ENCODE results near the gene SIPA1L3. TPM values are rescaled to one million over a fixed set of nuclear protein-coding genes. Genes with fewer than 3 reads are reported as not detected.

Gene SIPA1L3
- total RNA-seq, 1 experiment from 2014 or later = 8.1 TPM

- in situ Hi-C loops (cut with HindIII; ENCODE audit: low sequenced_read_pairs) = no loop called here
- DNase-seq (ENCODE audit: low spot score) = no peak
These were observed 276.4 kb downstream of the SIPA1L3 start for GRCh38 chr19:38183251-38183897.

DNA sequence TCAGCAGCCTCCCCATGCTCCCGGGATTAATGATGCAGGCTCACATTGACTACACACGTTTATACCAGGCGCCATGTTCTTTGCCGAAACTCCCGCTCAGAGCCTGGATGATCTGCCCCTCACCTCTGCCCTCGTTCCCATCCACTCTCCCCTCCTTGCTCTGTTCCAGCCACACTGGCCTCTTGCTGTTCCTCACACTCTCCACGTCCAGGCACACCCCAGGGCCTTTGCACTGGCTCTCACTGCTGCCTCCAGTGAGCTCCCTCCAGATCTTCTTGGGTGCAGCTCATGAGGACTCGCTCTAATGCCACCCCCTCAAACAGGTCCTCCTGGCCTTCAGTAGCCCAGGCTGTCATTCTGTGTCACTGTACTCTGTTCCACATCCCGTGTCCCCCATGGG, 277.8 kb downstream of the SIPA1L3 start:
- DNase-seq (ENCODE audit: low spot score) = no peak
- in situ Hi-C loops (cut with HindIII; ENCODE audit: low sequenced_read_pairs) = no loop called here

- in situ Hi-C loops (cut with HindIII; ENCODE audit: low sequenced_read_pairs) = no loop called here
- DNase-seq (ENCODE audit: low spot score) = no peak
These were observed 278.6 kb downstream of the SIPA1L3 start for GRCh38 chr19:38185562-38185961.

GRCh38 chr19:38190061-38190460, 283.1 kb downstream of the SIPA1L3 start:
- in situ Hi-C loops (cut with HindIII; ENCODE audit: low sequenced_read_pairs) = no loop called here
- DNase-seq (ENCODE audit: low spot score) = no peak

- in situ Hi-C loops (cut with HindIII; ENCODE audit: low sequenced_read_pairs) = no loop called here
- no peak for DNase-seq (ENCODE audit: low spot score)
These were observed 283.8 kb downstream of the SIPA1L3 start for GRCh38 chr19:38190793-38191192.

DNA sequence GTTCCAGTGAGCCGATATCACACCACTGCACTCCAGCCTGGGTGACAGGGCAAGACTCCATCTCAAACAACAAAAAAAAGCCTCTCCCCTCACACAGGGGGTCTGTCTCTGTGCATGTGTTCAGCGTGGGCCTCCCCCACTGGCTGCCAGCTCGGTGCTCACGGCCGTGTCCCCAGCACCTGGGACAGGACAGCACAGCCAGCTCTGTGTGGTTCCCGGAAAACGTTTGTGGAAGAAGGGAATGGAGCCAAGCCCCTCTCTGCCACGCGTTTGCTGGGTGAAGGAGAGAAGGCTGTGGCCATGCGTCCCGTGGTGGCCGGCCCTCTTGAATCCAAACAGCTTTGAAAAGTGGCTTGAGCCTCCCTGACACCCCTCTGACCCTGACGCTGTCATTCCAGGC, 284.7 kb downstream of the SIPA1L3 start:
- in situ Hi-C loops (cut with HindIII; ENCODE audit: low sequenced_read_pairs) = no loop called here
- no peak for DNase-seq (ENCODE audit: low spot score)

DNA sequence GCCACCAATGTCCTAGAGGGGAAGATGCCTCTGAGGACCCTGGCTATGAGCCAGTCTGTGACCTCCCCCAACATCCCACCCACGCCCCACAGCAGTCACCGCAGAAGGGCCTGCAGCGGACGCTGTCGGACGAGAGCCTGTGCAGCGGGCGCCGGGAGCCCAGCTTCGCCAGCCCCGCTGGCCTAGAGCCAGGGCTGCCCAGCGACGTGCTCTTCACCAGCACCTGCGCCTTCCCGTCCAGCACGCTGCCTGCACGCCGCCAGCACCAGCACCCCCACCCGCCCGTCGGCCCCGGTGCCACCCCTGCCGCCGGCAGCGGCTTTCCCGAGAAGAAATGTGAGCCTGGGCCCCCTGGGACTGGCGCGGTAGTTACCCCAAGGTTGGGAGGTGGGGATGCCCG, 286.4 kb downstream of the SIPA1L3 start:
- no peak for DNase-seq (ENCODE audit: low spot score)
- in situ Hi-C loops (cut with HindIII; ENCODE audit: low sequenced_read_pairs) = no loop called here

DNA sequence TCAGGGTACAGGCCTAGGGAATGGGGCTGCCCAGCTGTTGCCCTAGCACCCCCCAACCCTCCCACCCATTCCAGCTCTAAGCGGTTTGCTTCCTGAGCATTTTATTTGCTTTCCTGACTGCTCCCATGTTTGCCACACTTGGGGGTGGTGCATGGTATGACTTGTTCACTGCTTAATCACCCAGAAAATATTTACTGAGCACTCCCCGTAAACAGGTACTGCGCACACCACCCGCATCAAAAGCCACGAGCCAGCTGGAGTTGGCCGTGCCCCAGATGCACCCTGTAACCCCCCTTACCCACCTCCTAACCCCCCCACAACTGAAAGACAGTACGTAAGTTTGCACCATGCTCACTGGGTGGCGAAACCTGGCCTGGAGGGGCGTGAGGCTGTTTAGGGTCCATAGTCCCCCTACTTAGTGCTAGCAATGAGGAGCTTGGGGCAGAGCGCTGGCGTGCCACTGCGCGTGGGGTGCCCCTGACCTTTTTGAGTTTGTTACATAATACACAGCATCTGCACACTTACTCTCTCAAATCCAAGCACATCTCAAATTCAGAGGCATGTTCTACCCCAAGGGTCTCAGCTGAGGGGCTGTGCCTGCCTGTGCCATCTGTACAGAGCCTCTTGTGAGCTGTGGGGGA, 287.2 kb downstream of the SIPA1L3 start:
- in situ Hi-C loops (cut with HindIII; ENCODE audit: low sequenced_read_pairs) = no loop called here
- no peak for DNase-seq (ENCODE audit: low spot score)

GRCh38 chr19:38195237-38195636, 288.2 kb downstream of the SIPA1L3 start:
- no peak for DNase-seq (ENCODE audit: low spot score)
- in situ Hi-C loops (cut with HindIII; ENCODE audit: low sequenced_read_pairs) = no loop called here

DNA sequence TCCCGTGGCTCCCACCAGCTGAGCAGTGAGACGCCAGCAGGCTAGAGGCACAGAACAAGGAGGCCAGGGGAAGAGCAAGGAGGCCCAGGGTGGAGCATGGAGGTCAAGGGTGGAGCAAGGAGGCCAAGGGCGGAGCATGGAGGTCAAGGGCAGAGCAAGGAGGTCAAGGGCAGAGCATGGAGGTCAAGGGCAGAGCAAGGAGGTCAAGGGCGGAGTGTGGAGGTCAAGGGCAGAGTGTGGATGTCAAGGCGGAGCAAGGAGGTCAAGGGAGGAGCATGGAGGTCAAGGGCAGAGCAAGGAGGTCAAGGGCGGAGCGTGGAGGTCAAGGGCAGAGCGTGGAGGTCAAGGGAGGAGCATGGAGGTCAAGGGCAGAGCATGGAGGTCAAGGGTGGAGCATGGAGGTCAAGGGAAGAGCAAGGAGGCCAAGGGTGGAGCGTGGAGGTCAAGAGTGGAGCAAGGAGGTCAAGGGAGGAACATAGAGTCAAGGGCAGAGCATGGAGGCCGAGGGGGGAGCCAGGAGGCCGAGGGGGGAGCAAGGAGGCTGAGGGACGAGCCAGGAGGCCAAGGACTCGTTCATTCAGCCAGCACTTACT, 289.3 kb downstream of the SIPA1L3 start:
- in situ Hi-C loops (cut with HindIII; ENCODE audit: low sequenced_read_pairs) = no loop called here
- DNase-seq (ENCODE audit: low spot score) = no peak

- in situ Hi-C loops (cut with HindIII; ENCODE audit: low sequenced_read_pairs) = no loop called here
- no peak for DNase-seq (ENCODE audit: low spot score)
These were observed 290.1 kb downstream of the SIPA1L3 start for GRCh38 chr19:38196948-38197656.

GRCh38 chr19:38197937-38198704, 291.1 kb downstream of the SIPA1L3 start:
- in situ Hi-C loops (cut with HindIII; ENCODE audit: low sequenced_read_pairs) = no loop called here
- DNase-seq (ENCODE audit: low spot score) = no peak

- DNase-seq (ENCODE audit: low spot score) = no peak
These were observed 292.3 kb downstream of the SIPA1L3 start for GRCh38 chr19:38199340-38199739.

GRCh38 chr19:38201731-38202130, 294.7 kb downstream of the SIPA1L3 start:
- in situ Hi-C loops (cut with HindIII; ENCODE audit: low sequenced_read_pairs) = no loop called here
- DNase-seq (ENCODE audit: low spot score) = no peak

More at GRCh38 chr19:38199340-38199739, 292.3 kb downstream of the SIPA1L3 start:
- in situ Hi-C loops (cut with HindIII; ENCODE audit: low sequenced_read_pairs) = no loop called here

DNA sequence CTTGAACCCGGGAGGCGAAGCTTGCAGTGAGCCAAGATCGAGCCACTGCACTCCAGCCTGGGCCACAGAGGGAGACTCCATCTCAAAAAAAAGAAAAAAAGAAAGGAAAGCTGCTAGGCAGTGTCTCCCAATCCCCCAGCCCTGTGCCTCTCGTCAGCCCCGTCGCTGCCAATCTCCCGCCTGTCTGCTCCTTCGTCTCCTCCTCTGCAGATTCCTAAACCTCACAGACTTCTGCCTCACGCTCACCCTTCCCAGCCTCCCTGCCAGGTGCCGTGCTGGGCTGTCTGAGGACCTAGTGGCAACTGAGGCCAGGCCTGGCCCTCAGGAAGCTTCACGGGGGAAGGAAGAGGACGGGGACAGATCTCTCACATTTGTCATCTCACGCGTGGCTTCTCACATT, 295.5 kb downstream of the SIPA1L3 start:
- in situ Hi-C loops (cut with HindIII; ENCODE audit: low sequenced_read_pairs) = no loop called here
- DNase-seq (ENCODE audit: low spot score) = no peak

GRCh38 chr19:38203197-38203596, 296.2 kb downstream of the SIPA1L3 start:
- in situ Hi-C loops (cut with HindIII; ENCODE audit: low sequenced_read_pairs) = no loop called here
- DNase-seq (ENCODE audit: low spot score) = no peak

DNA sequence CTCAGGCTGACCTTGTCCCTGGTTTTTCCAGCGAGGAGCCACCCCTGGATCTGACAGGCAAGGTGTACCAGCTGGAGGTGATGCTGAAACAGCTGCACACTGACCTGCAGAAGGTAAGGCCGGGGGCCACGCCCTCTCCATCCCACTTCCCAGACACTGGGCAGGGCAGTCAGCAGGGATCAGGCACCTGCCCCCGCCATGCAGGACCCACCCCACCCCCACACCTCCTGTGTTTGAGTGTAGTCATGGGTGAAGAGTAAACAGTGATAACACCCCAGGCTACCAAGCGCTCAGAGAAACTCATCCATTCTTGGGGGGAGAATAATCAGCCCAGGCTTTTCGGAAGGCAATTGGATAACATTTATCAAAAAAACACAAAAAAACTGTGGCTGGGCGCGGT, 297.1 kb downstream of the SIPA1L3 start:
- in situ Hi-C loops (cut with HindIII; ENCODE audit: low sequenced_read_pairs) = no loop called here
- no peak for DNase-seq (ENCODE audit: low spot score)

DNA sequence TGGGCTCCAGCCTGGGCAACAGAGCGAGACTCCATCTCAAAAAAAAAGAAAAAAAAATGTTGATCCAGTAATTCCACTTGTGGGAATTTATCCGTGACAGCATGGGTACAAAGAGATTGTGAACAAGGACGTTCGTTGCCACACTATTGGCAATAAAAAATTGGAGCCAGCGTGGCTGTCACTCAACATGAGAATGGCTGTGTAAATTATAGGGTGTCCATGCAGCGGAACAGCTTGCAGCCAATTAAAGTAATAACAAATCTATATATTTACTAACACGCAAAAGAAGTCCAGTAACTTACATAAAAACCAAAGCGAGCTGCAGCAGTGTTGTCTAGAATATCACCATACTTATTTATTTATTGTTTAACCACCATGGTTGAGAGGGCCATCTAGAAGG, 297.7 kb downstream of the SIPA1L3 start:
- in situ Hi-C loops (cut with HindIII; ENCODE audit: low sequenced_read_pairs) = no loop called here
- no peak for DNase-seq (ENCODE audit: low spot score)

GRCh38 chr19:38206006-38206745, 299.2 kb downstream of the SIPA1L3 start:
- in situ Hi-C loops (cut with HindIII; ENCODE audit: low sequenced_read_pairs) = no loop called here
- no peak for DNase-seq (ENCODE audit: low spot score)
